ENCODE data around the gene CHRNA4.

DNA sequence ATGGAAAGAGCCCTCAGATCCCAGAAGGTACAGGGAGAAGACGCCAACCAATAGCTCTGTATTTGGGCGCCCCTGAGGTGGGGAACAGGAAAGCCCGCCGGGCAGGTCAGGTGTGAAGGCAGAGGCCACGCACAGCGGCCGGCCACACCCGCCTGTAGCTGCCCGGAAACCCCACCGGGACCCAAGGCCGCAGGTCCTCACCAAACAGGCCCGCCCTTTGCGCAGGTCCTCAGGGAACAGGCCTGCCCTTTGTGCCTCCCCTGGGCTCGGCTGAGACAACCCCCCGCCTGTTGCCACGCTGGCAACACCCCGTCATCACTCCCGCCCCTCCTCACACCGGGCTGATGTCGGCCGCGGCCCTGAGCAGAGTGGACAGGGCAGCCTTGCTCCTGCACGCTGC lies 44.9 kb upstream of the CHRNA4 start:
- TF ChIP-seq CTCF (IDR thresholded peaks at IDR 0.05) (no peak), POLR2A (IDR thresholded peaks at IDR 0.05) (no peak), EP300 (IDR thresholded peaks at IDR 0.05) (no peak)
